ENCODE measurements around the gene HOXD11. TPM values are rescaled to one million over a fixed set of nuclear protein-coding genes. Genes with fewer than 3 reads are reported as not detected.

Gene HOXD11
- total and polyA plus RNA-seq, 2 of the 4 experiments (the other 2 are of a cell fraction), result not detected

GRCh38 chr2:176071330-176072291 lies 35.5 kb upstream of the HOXD11 start:
- H3K9ac ChIP-seq (ENCODE audit: low read depth, low read length), result no peak overlapping the region
- H3K14ac ChIP-seq (replicated peaks; ENCODE audit: low read depth, low read length), result no peak overlapping the region
- H4K20me1 ChIP-seq (ENCODE audit: insufficient read depth, low read length), result no peaks in the 10 kb centered on the region
- H4K5ac ChIP-seq (ENCODE audit: low read depth, low read length), result no peak overlapping the region
- POLR2A ChIA-PET (ENCODE audit: unreplicated experiment), result no interaction called here
- no TSS peak for BruUV-seq (replicated peaks)
- H3K36me3 ChIP-seq (ENCODE audit: control insufficient read depth, insufficient read depth, low read length), result no peaks in the 10 kb centered on the region
- no peak overlapping the region for H3K56ac ChIP-seq (ENCODE audit: extremely low read depth, insufficient read depth, low read length)
- no peak overlapping the region for H4K8ac ChIP-seq (ENCODE audit: low read depth in 2 of 2, low read length in 2 of 2)
- no peak overlapping the region for H2BK120ac ChIP-seq (ENCODE audit: low read depth, low read length)
- 7% methylated on average over 6 of the region's 58 CpGs; no CpG with 5 or more reads in 1 of the 2 experiments for WGBS, 2 experiments (ENCODE audit: extremely low coverage in 2 of 2, insufficient read length in 1 of 2)
- H4K91ac ChIP-seq (ENCODE audit: insufficient read depth, low read depth, low read length), result no peak overlapping the region
- H3K27me3 ChIP-seq (ENCODE audit: control insufficient read depth, insufficient read depth, low read length), result peaks cover 95% of the 10 kb centered on the region
- H3K9me1 ChIP-seq (ENCODE audit: insufficient read depth, low read length), result no peaks in the 10 kb centered on the region
- H3K4me3 ChIP-seq (ENCODE audit: insufficient read depth, low read depth, low read length), result no peak overlapping the region
- no peak for ATAC-seq (ENCODE audit: low read depth)
- H2BK15ac ChIP-seq (ENCODE audit: low read depth, low read length), result no peak overlapping the region
- H3K27ac ChIP-seq (ENCODE audit: insufficient read depth, low read length), result no peak overlapping the region
- no peak overlapping the region for H3K4ac ChIP-seq (ENCODE audit: low read depth, low read length)
- no peak overlapping the region for H2AK5ac ChIP-seq (ENCODE audit: low read depth, low read length)
- no peak overlapping the region for H2AK9ac ChIP-seq (replicated peaks; ENCODE audit: low read depth, low read length, poor library complexity)
- H3K79me1 ChIP-seq (ENCODE audit: low read depth in 1 of 2, low read length in 2 of 2), result no peaks in the 10 kb centered on the region
- CTCF ChIA-PET, result no interaction called here
- DNase-seq, result no peak
- H2BK20ac ChIP-seq (ENCODE audit: low read depth, low read length), result no peak overlapping the region
- in situ Hi-C loops (cut with MboI; ENCODE audit: low sequenced_read_pairs) (no loop called here), intact Hi-C loops (cut with micrococcal nuclease) (no loop called here), dilution Hi-C loops (cut with HindIII; ENCODE audit: low sequenced_read_pairs, unreplicated experiment) (no loop called here)
- H3K9me3 ChIP-seq (ENCODE audit: control insufficient read depth, insufficient read depth, low read length), result peaks cover 6% of the 10 kb centered on the region; the same call in 1 of the 2 replicates
- H3K23ac ChIP-seq (ENCODE audit: low read depth, low read length), result no peak overlapping the region
- no peak overlapping the region for H3K18ac ChIP-seq (ENCODE audit: low read depth, low read length)
- no peak overlapping the region for H2AFZ ChIP-seq (replicated peaks; ENCODE audit: low read length, poor library complexity)
- H3K4me2 ChIP-seq (ENCODE audit: low read depth, low read length), result no peak overlapping the region
- H3K4me1 ChIP-seq (ENCODE audit: control insufficient read depth, insufficient read depth, low read length), result no peaks in the 10 kb centered on the region
- H2BK5ac ChIP-seq (ENCODE audit: low read depth, low read length, poor library complexity, severe bottlenecking), result no peak overlapping the region
- TF ChIP-seq USF2 (IDR thresholded peaks at IDR 0.05; ENCODE audit: low read depth, low read length) (no peak), MAFK (IDR thresholded peaks at IDR 0.05; ENCODE audit: low read depth, low read length) (no peak), SMC3 (IDR thresholded peaks at IDR 0.05; ENCODE audit: low read depth, low read length) (no peak), RCOR1 (IDR thresholded peaks at IDR 0.05; ENCODE audit: insufficient replicate concordance, low read length) (no peak), CEBPB (IDR thresholded peaks at IDR 0.05; ENCODE audit: low read depth, low read length) (no peak), ELK1 (IDR thresholded peaks at IDR 0.05; ENCODE audit: borderline replicate concordance, low read depth, low read length) (no peak), MXI1 (IDR thresholded peaks at IDR 0.05; ENCODE audit: borderline replicate concordance, low read depth, low read length) (no peak), BHLHE40 (IDR thresholded peaks at IDR 0.05; ENCODE audit: low read depth, low read length) (no peak), NFE2L2 (IDR thresholded peaks at IDR 0.05; ENCODE audit: low read depth, low read length) (no peak), POLR2A (IDR thresholded peaks at IDR 0.05; ENCODE audit: low read depth, low read length) (no peak), FOS (IDR thresholded peaks at IDR 0.05; ENCODE audit: low read depth, low read length) (no peak), CTCF (conservative IDR thresholded peaks at IDR 0.05; ENCODE audit: low read depth, low read length) (no peak), CHD1 (IDR thresholded peaks at IDR 0.05; ENCODE audit: low read depth, low read length) (no peak), MAZ (IDR thresholded peaks at IDR 0.05; ENCODE audit: borderline replicate concordance, low read depth, low read length) (no peak), RFX5 (IDR thresholded peaks at IDR 0.05; ENCODE audit: low read depth, low read length) (no peak)
